Liver (tissue), 9 donors: Measurements from ENCODE around the gene CRB2. TPM values are rescaled to one million over a fixed set of nuclear protein-coding genes. Genes with fewer than 3 reads are reported as not detected.

Source experiments
- DNase-seq: peaks from one replicate; pipeline ENCODE4 v3.0.0-alpha.2; 2017; ENCODE audit warnings: low spot score
- H3K27ac ChIP-seq, 2 donors: one replicate each; pipeline ENCODE4 v1.7.0; 2013; ENCODE audit warnings: inconsistent platforms in 2 of 2, low read length in 2 of 2, control low read depth in 1 of 2, low read depth in 1 of 2, mild to moderate bottlenecking in 1 of 2
- H3K27me3 ChIP-seq, 4 donors: one replicate each; pipeline versions ENCODE4 v1.6.1 to v1.7.0; 2013; ENCODE audit warnings: low read length in 3 of 4, inconsistent platforms in 1 of 4, mild to moderate bottlenecking in 1 of 4, moderate library complexity in 1 of 4; ENCODE audit not compliant: control insufficient read depth in 4 of 4, insufficient read depth in 4 of 4
- H3K36me3 ChIP-seq, 4 donors: one replicate each; pipeline versions ENCODE4 v1.6.1 to v1.7.0; 2013; ENCODE audit warnings: low read length in 3 of 4, mild to moderate bottlenecking in 3 of 4, low read depth in 1 of 4, moderate library complexity in 1 of 4; ENCODE audit not compliant: control insufficient read depth in 4 of 4, insufficient read depth in 3 of 4
- H3K4me1 ChIP-seq, 4 donors: one replicate each; pipeline versions ENCODE4 v1.6.1 to v1.7.0; 2013; ENCODE audit warnings: low read length in 3 of 4, mild to moderate bottlenecking in 3 of 4, moderate library complexity in 1 of 4; ENCODE audit not compliant: control insufficient read depth in 4 of 4, insufficient read depth in 4 of 4
- H3K4me3 ChIP-seq, 3 donors: one replicate each; pipeline versions ENCODE4 v1.6.1 to v1.7.0; 2013; ENCODE audit warnings: low read length in 3 of 3, control low read depth in 1 of 3, low read depth in 1 of 3, mild to moderate bottlenecking in 1 of 3
- H3K9ac ChIP-seq, 2 donors: one replicate each; pipeline ENCODE4 v1.7.0; 2013; ENCODE audit warnings: low read length in 2 of 2, mild to moderate bottlenecking in 2 of 2, moderate library complexity in 2 of 2, control low read depth in 1 of 2, low read depth in 1 of 2
- H3K9me3 ChIP-seq, 4 donors: one replicate each; pipeline versions ENCODE4 v1.6.1 to v1.7.0; 2013; ENCODE audit warnings: low read length in 3 of 4; ENCODE audit not compliant: control insufficient read depth in 4 of 4
- EGR1 ChIP-seq, 2 donors: IDR thresholded peaks; 2 replicates each; pipeline ENCODE4 v1.6.1; 2016 to 2018; ENCODE audit warnings: antibody characterized with exemption in 2 of 2, low read depth in 2 of 2
- FOXA1 ChIP-seq: IDR thresholded peaks from 2 replicates; pipeline ENCODE4 v1.6.1; 2016; ENCODE audit warnings: antibody characterized with exemption
- FOXA2 ChIP-seq: IDR thresholded peaks from 2 replicates; pipeline ENCODE4 v1.6.1; 2016; ENCODE audit warnings: antibody characterized with exemption
- GABPA ChIP-seq, 2 donors: IDR thresholded peaks in 1 of 2; conservative IDR thresholded peaks in 1 of 2; 2 replicates each; pipeline ENCODE4 v1.6.1; 2016; ENCODE audit warnings: antibody characterized with exemption in 2 of 2, mild to moderate bottlenecking in 1 of 2, moderate library complexity in 1 of 2
- HNF4A ChIP-seq, 2 donors: conservative IDR thresholded peaks; 2 replicates each; pipeline ENCODE4 v1.6.1; 2016; ENCODE audit warnings: antibody characterized with exemption in 2 of 2, mild to moderate bottlenecking in 2 of 2
- HNF4G ChIP-seq: IDR thresholded peaks from 2 replicates; pipeline ENCODE4 v1.6.1; 2016; ENCODE audit warnings: antibody characterized with exemption
- JUND ChIP-seq, 2 donors: IDR thresholded peaks; 2 replicates each; pipeline ENCODE4 v1.6.1; 2016; ENCODE audit warnings: antibody characterized with exemption in 2 of 2
- NR2F2 ChIP-seq: IDR thresholded peaks from 2 replicates; pipeline ENCODE4 v1.6.1; 2016; ENCODE audit warnings: antibody characterized with exemption
- RAD21 ChIP-seq, 2 donors: IDR thresholded peaks; 2 replicates each; pipeline ENCODE4 v1.6.1; 2016; ENCODE audit warnings: antibody characterized with exemption in 2 of 2, mild to moderate bottlenecking in 2 of 2
- RXRA ChIP-seq, 2 donors: IDR thresholded peaks; 2 replicates each; pipeline ENCODE4 v1.6.1; 2017 to 2018; ENCODE audit warnings: antibody characterized with exemption in 2 of 2, mild to moderate bottlenecking in 1 of 2
- SP1 ChIP-seq: IDR thresholded peaks from 2 replicates; pipeline ENCODE4 v1.6.1; 2018; ENCODE audit warnings: antibody characterized with exemption, mild to moderate bottlenecking
- YY1 ChIP-seq: IDR thresholded peaks from 2 replicates; pipeline ENCODE4 v1.6.1; 2016; ENCODE audit warnings: antibody characterized with exemption, mild to moderate bottlenecking
- WGBS: extraction: QIAGEN DNeasy Blood & Tissue Kit; methylation state at CpG from one replicate; pipeline ENCODE4 v1.1.7; 2013; 5-methylcytosine and 5-hydroxymethylcytosine counted together
- polyA plus RNA-seq, 2 donors: library from polyadenylated mRNA; stranded (reverse) in 1 of 2; unstranded in 1 of 2; fragments of 200-250 nt in 1 of 2; fragments of >200 nt in 1 of 2; fragmentation: Nextera tagmentation in 1 of 2; extraction: Ambion mirVana in 1 of 2; gene quantifications; one replicate each; pipeline versions ENCODE4 v1.2.1 to v1.2.3, GENCODE V29; 2013 to 2015
- total RNA-seq, 2 donors: library from RNA; depleted of rRNA; stranded (reverse); fragments of >200 nt; gene quantifications; one replicate each; pipeline ENCODE4 v1.2.3, GENCODE V29; 2014
- TF ChIP-seq, protein P1 (sequence below): fragments of 150-350 bp; IDR thresholded peaks from 2 replicates; pipeline ENCODE4 v1.5.1; 2017; ENCODE audit warnings: improper control_type of control experiment, low read depth, low read length; ENCODE audit not compliant: missing input control
- TF ChIP-seq, protein P2 (sequence below): IDR thresholded peaks from 2 replicates; pipeline ENCODE4 v1.6.1; 2016; ENCODE audit warnings: antibody characterized with exemption
- TF ChIP-seq, protein P3 (sequence below): IDR thresholded peaks from 2 replicates; pipeline ENCODE4 v1.6.1; 2016; ENCODE audit warnings: antibody characterized with exemption
- TF ChIP-seq, protein P4 (sequence below): IDR thresholded peaks from 2 replicates; pipeline ENCODE4 v1.6.1; 2016; ENCODE audit warnings: antibody characterized with exemption, mild to moderate bottlenecking
- donor health status: healthy.
- donor health status: healthy.
- donor health status: healthy.
- donor health status: healthy.
- donor health status: healthy.

Gene CRB2
- total and polyA plus RNA-seq, 4 donors = 1.7 TPM; not detected in 3

DNA sequence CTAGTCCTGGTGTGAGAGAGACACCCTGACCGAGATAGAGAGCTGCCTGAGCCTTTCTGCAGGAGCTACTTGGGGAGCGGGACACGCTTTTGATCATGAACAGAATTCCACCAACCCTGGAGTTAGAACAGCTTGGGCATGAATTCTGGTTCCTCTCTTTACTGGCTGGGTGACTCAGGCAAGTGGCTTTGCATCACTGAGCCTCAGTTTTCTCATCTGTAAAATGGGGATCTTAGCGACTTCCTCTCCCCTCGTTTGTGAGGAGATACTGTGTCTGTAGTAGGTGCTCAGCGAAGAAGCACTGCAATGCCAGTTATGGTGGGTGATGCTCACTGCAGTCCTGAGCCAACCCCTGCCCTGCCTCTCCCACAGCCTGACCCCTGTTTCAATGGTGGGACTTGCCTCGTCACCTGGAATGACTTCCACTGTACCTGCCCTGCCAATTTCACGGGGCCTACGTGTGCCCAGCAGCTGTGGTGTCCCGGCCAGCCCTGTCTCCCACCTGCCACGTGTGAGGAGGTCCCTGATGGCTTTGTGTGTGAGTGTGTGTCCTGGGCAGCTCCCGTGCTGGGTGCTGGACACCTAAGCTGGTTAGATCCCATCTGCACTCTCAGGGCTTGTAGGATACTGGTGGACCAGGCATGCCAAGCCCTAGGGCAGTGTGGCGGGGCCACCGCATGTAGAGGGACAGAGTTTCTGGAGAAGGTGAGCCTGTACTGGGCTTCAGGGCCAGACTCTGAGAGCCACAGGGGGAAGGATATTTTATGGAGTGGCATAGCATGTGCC lies 16.0 kb downstream of the CRB2 start:
- H3K27me3 ChIP-seq = peaks cover 0 to 4% (median 1%) of the 10 kb centered on the region in 4 donors
- no peak for DNase-seq
- H3K4me1 ChIP-seq = peaks cover 2 to 14% (median 5%) of the 10 kb centered on the region in 4 donors
- H3K36me3 ChIP-seq = no peaks in the 10 kb centered on the region
- no peak overlapping the region for H3K27ac ChIP-seq
- no peaks in the 10 kb centered on the region for H3K9me3 ChIP-seq
- no peak overlapping the region for H3K4me3 ChIP-seq
- TF ChIP-seq RXRA (IDR thresholded peaks at IDR 0.05) (no peak), GABPA (IDR thresholded peaks at IDR 0.05 in 1 of 2, conservative IDR thresholded peaks at IDR 0.05 in 1 of 2) (no peak), HNF4A (conservative IDR thresholded peaks at IDR 0.05) (no peak), EGR1 (IDR thresholded peaks at IDR 0.05; ENCODE audit: low read depth in 2 of 2) (no peak), JUND (IDR thresholded peaks at IDR 0.05) (no peak), FOXA1 (no peak), RAD21 (IDR thresholded peaks at IDR 0.05) (no peak), SP1 (no peak), NR2F2 (no peak), HNF4G (no peak), FOXA2 (no peak)
- TF ChIP-seq, protein P1, sequence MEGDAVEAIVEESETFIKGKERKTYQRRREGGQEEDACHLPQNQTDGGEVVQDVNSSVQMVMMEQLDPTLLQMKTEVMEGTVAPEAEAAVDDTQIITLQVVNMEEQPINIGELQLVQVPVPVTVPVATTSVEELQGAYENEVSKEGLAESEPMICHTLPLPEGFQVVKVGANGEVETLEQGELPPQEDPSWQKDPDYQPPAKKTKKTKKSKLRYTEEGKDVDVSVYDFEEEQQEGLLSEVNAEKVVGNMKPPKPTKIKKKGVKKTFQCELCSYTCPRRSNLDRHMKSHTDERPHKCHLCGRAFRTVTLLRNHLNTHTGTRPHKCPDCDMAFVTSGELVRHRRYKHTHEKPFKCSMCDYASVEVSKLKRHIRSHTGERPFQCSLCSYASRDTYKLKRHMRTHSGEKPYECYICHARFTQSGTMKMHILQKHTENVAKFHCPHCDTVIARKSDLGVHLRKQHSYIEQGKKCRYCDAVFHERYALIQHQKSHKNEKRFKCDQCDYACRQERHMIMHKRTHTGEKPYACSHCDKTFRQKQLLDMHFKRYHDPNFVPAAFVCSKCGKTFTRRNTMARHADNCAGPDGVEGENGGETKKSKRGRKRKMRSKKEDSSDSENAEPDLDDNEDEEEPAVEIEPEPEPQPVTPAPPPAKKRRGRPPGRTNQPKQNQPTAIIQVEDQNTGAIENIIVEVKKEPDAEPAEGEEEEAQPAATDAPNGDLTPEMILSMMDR = no peak
- TF ChIP-seq, protein P2, sequence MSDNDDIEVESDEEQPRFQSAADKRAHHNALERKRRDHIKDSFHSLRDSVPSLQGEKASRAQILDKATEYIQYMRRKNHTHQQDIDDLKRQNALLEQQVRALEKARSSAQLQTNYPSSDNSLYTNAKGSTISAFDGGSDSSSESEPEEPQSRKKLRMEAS = no peak
- H3K9ac ChIP-seq = no peak overlapping the region
- WGBS = 85% methylated on average over 14 of the region's 14 CpGs

DNA sequence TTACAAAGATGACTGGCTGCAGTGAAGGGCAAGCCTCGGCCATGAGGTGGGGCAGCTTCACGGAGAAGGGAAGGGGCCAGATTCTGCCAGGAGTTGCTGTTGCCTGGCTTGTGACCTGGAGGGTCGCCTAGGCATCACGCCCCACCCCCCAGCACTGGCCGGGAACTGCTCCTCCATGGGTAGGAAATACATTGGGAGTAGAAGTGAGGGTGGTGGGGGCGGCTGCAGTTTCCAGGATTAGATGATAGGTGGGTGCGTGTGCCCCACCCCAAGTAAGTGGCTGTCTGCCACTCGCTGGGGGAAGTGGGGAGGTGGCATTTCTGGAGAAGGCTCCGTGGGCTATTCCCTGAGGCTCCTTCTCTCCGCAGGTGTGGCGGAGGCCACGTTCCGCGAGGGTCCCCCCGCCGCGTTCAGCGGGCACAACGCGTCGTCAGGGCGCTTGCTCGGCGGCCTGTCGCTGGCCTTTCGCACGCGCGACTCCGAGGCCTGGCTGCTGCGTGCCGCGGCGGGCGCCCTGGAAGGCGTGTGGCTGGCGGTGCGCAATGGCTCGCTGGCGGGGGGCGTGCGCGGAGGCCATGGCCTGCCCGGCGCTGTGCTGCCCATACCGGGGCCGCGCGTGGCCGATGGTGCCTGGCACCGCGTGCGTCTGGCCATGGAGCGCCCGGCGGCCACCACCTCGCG lies 16.9 kb downstream of the CRB2 start:
- TF ChIP-seq, protein P3, sequence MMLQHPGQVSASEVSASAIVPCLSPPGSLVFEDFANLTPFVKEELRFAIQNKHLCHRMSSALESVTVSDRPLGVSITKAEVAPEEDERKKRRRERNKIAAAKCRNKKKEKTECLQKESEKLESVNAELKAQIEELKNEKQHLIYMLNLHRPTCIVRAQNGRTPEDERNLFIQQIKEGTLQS = no peak
- TF ChIP-seq YY1 = no peak
- Histone ChIP-seq H3K27me3 (peaks cover 0 to 4% (median 1%) of the 10 kb centered on the region in 4 donors), H3K4me1 (peaks cover 2 to 14% (median 5%) of the 10 kb centered on the region in 4 donors), H3K9ac (no peak overlapping the region), H3K4me3 (no peak overlapping the region), H3K27ac (no peak overlapping the region), H3K9me3 (no peaks in the 10 kb centered on the region), H3K36me3 (no peaks in the 10 kb centered on the region)
- DNase-seq = no peak
- WGBS = 28% methylated on average over 58 of the region's 58 CpGs

DNA sequence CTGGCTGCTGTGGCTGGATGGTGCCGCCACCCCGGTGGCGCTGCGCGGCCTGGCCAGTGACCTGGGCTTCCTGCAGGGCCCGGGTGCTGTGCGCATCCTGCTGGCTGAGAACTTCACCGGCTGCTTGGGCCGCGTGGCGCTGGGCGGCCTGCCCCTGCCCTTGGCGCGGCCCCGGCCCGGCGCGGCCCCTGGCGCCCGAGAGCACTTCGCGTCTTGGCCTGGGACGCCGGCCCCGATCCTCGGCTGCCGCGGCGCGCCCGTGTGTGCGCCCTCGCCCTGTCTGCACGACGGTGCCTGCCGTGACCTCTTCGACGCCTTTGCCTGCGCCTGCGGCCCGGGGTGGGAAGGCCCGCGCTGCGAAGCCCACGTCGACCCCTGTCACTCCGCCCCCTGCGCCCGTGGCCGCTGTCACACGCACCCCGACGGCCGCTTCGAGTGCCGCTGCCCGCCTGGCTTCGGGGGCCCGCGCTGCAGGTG lies 17.5 kb downstream of the CRB2 start:
- Histone ChIP-seq H3K27ac (no peak overlapping the region), H3K9me3 (no peaks in the 10 kb centered on the region), H3K4me3 (no peak overlapping the region), H3K27me3 (peaks cover 0 to 4% (median 1%) of the 10 kb centered on the region in 4 donors), H3K36me3 (no peaks in the 10 kb centered on the region), H3K4me1 (peaks cover 2 to 14% (median 5%) of the 10 kb centered on the region in 4 donors), H3K9ac (no peak overlapping the region)
- DNase-seq = no peak
- no peak for TF ChIP-seq YY1
- no peak for TF ChIP-seq GABPA (IDR thresholded peaks at IDR 0.05 in 1 of 2, conservative IDR thresholded peaks at IDR 0.05 in 1 of 2)
- TF ChIP-seq FOXA2 = no peak
- TF ChIP-seq, protein P3 = no peak
- TF ChIP-seq, protein P1 = no peak
- TF ChIP-seq RXRA (IDR thresholded peaks at IDR 0.05) = no peak
- TF ChIP-seq, protein P2 = no peak
- TF ChIP-seq, protein P4, sequence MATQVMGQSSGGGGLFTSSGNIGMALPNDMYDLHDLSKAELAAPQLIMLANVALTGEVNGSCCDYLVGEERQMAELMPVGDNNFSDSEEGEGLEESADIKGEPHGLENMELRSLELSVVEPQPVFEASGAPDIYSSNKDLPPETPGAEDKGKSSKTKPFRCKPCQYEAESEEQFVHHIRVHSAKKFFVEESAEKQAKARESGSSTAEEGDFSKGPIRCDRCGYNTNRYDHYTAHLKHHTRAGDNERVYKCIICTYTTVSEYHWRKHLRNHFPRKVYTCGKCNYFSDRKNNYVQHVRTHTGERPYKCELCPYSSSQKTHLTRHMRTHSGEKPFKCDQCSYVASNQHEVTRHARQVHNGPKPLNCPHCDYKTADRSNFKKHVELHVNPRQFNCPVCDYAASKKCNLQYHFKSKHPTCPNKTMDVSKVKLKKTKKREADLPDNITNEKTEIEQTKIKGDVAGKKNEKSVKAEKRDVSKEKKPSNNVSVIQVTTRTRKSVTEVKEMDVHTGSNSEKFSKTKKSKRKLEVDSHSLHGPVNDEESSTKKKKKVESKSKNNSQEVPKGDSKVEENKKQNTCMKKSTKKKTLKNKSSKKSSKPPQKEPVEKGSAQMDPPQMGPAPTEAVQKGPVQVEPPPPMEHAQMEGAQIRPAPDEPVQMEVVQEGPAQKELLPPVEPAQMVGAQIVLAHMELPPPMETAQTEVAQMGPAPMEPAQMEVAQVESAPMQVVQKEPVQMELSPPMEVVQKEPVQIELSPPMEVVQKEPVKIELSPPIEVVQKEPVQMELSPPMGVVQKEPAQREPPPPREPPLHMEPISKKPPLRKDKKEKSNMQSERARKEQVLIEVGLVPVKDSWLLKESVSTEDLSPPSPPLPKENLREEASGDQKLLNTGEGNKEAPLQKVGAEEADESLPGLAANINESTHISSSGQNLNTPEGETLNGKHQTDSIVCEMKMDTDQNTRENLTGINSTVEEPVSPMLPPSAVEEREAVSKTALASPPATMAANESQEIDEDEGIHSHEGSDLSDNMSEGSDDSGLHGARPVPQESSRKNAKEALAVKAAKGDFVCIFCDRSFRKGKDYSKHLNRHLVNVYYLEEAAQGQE = no peak
- 14% methylated on average over 60 of the region's 60 CpGs for WGBS
